ENCODE measurements around the gene SPARC.

Gene SPARC

DNA sequence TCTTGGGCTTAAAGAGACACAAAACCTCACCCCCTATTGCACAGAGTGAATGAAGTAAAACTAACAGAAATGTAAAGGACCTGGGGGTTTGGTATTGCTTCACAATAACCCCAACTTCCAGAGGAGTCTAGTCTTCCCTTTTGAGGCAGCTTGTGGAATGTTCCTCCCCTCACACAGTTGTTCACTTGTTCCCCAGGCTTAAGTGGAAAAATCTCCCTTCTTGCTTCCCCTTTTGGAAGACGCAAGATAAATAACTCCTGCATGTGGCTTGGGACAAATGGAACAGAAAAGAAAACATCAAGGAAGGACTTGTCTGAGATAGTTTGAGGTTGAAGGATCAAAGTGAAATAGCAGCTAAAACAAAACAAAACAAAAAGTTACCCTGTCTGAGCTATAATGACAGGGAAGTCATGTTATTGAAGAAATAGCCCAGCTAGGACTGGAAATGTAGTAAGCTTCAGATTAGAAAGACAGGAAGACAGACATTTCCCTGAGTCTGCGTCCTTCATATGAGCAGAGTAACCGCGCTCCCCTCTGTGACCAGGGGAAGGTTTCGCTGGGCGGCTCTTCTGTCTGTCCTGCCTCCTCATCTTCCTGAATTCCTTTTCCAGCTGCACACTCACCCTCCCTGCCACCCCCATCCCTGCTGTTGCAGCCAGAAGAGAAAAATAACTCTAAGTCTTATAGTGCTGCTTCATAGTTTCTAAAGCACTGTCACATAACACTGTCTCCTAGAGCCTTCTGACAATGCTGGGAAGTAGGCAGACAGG lies 8.8 kb downstream of the SPARC start:
- Histone ChIP-seq H3K9ac (ENCODE audit: low read length) (peak overlapping the region; percentile 99), H3K9me3 (ENCODE audit: control insufficient read depth, low read length) (no peaks in the 10 kb centered on the region), H3K4me1 (ENCODE audit: control insufficient read depth, insufficient read depth, low read length) (peaks cover 97% of the 10 kb centered on the region), H3K27me3 (replicated peaks; ENCODE audit: control insufficient read depth, insufficient read depth, low read length) (no peaks in the 10 kb centered on the region), H3K36me3 (ENCODE audit: control insufficient read depth, insufficient read depth, low read length, severe bottlenecking) (peaks cover 78% of the 10 kb centered on the region), H3K4me3 (ENCODE audit: low read length) (peak overlapping the region; percentile 90)
- DNase-seq (ENCODE audit: low read depth): peak; percentile 55

GRCh38 chr5:151676719-151677118 lies 10.0 kb downstream of the SPARC start:
- Histone ChIP-seq H3K4me1 (ENCODE audit: control insufficient read depth, insufficient read depth, low read length) (peaks cover 98% of the 10 kb centered on the region), H3K9ac (ENCODE audit: low read length) (peak overlapping the region; percentile 99), H3K4me3 (ENCODE audit: low read length) (peak overlapping the region; percentile 90), H3K27me3 (replicated peaks; ENCODE audit: control insufficient read depth, insufficient read depth, low read length) (no peaks in the 10 kb centered on the region), H3K36me3 (ENCODE audit: control insufficient read depth, insufficient read depth, low read length, severe bottlenecking) (peaks cover 85% of the 10 kb centered on the region), H3K9me3 (ENCODE audit: control insufficient read depth, low read length) (no peaks in the 10 kb centered on the region)
- DNase-seq (ENCODE audit: low read depth): no peak

DNA sequence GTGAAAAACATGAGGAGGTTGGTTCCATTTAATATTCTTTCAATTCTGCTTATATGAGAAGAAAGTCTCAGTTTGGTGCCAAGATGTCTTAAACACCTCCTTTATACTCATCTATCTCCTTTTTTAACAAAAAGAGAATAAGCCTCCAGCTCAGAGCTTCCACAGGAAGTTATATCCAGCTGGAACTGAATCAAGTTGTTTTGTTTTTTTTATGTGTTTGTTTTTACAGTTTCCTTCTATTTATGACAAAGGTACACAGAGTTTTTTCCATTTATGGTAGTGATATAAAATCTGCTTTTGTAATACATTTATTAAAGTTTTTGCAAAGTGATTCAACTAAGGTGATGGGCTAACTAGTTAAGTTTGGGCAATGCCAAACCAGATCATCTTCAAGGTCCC lies 10.4 kb downstream of the SPARC start:
- H3K4me1 ChIP-seq (ENCODE audit: control insufficient read depth, insufficient read depth, low read length): peaks cover 100% of the 10 kb centered on the region
- no peak for DNase-seq (ENCODE audit: low read depth)
- peaks cover 85% of the 10 kb centered on the region for H3K36me3 ChIP-seq (ENCODE audit: control insufficient read depth, insufficient read depth, low read length, severe bottlenecking)
- H3K4me3 ChIP-seq (ENCODE audit: low read length): peak overlapping the region; percentile 90
- no peaks in the 10 kb centered on the region for H3K9me3 ChIP-seq (ENCODE audit: control insufficient read depth, low read length)
- H3K27me3 ChIP-seq (replicated peaks; ENCODE audit: control insufficient read depth, insufficient read depth, low read length): no peaks in the 10 kb centered on the region
- H3K9ac ChIP-seq (ENCODE audit: low read length): peak overlapping the region; percentile 99

GRCh38 chr5:151675611-151676313 lies 11.0 kb downstream of the SPARC start:
- Histone ChIP-seq H3K36me3 (ENCODE audit: control insufficient read depth, insufficient read depth, low read length, severe bottlenecking) (peaks cover 85% of the 10 kb centered on the region), H3K4me3 (ENCODE audit: low read length) (peak overlapping the region; percentile 90)
- DNase-seq (ENCODE audit: low read depth): no peak

DNA sequence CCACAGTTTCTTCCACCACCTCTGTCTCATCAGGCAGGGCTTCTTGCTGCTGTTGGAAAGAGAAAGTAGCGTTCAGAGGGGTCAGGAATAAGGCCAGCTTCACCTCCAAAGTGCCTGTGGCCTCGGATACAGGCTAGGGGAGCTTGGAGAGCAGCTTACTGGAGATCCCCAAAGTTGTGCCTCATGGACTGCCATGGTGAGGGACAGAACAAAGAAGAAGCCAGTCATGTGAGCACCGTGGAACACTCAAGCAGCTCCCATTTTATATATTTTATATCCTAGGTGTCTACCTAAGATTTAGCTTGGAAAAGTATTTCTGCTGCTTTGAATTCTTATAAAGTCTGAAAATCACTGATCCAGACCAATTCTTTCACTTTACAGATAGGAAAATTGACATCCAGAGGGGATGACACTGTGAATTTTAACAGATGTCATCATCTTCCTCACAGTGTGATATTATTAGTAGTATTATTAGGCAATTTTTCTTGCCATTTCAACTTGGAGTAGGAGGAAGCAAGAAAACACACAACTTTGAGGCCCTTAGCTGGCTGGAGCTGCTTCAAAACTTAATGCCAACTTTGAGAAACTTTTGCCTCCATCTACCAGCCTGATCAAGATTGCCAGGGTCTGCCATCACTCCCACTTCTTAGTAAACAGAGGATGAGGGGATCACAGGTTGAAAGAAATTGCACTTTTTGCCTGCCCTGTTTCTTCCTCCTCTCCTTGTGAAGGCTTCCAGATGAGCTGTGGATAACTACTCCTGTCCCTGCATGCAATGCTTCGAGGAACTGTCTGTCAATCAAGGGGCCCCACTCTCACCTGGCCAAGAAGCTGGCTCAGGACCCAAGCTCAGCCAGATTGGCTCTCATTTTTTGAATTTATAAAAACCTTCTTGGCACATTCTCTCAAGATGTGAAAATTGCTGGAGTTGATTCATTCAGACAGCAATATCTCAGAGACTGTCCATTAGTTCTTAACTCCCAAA lies 11.8 kb downstream of the SPARC start:
- Histone ChIP-seq H3K9me3 (ENCODE audit: control insufficient read depth, low read length) (no peaks in the 10 kb centered on the region), H3K27me3 (replicated peaks; ENCODE audit: control insufficient read depth, insufficient read depth, low read length) (no peaks in the 10 kb centered on the region), H3K9ac (ENCODE audit: low read length) (peak overlapping the region; percentile 99), H3K4me1 (ENCODE audit: control insufficient read depth, insufficient read depth, low read length) (peaks cover 100% of the 10 kb centered on the region), H3K36me3 (ENCODE audit: control insufficient read depth, insufficient read depth, low read length, severe bottlenecking) (peaks cover 87% of the 10 kb centered on the region), H3K4me3 (ENCODE audit: low read length) (peak overlapping the region; percentile 3)
- no peak for DNase-seq (ENCODE audit: low read depth)

More at GRCh38 chr5:151675611-151676313, 11.0 kb downstream of the SPARC start:
- H3K4me1 ChIP-seq (ENCODE audit: control insufficient read depth, insufficient read depth, low read length): peaks cover 100% of the 10 kb centered on the region
- H3K9ac ChIP-seq (ENCODE audit: low read length): peak overlapping the region; percentile 99
- no peaks in the 10 kb centered on the region for H3K9me3 ChIP-seq (ENCODE audit: control insufficient read depth, low read length)
- no peaks in the 10 kb centered on the region for H3K27me3 ChIP-seq (replicated peaks; ENCODE audit: control insufficient read depth, insufficient read depth, low read length)

GRCh38 chr5:151673421-151673820 lies 13.3 kb downstream of the SPARC start:
- no peak overlapping the region for H3K4me3 ChIP-seq (ENCODE audit: low read length)
- no peaks in the 10 kb centered on the region for H3K27me3 ChIP-seq (replicated peaks; ENCODE audit: control insufficient read depth, insufficient read depth, low read length)
- peak overlapping the region; percentile 73 for H3K9ac ChIP-seq (ENCODE audit: low read length)
- no peaks in the 10 kb centered on the region for H3K9me3 ChIP-seq (ENCODE audit: control insufficient read depth, low read length)
- peaks cover 96% of the 10 kb centered on the region for H3K36me3 ChIP-seq (ENCODE audit: control insufficient read depth, insufficient read depth, low read length, severe bottlenecking)
- no peak for DNase-seq (ENCODE audit: low read depth)
- H3K4me1 ChIP-seq (ENCODE audit: control insufficient read depth, insufficient read depth, low read length): peaks cover 98% of the 10 kb centered on the region

- H3K9ac ChIP-seq (ENCODE audit: low read length): peak overlapping the region; percentile 73
- H3K4me1 ChIP-seq (ENCODE audit: control insufficient read depth, insufficient read depth, low read length): peaks cover 92% of the 10 kb centered on the region
- DNase-seq (ENCODE audit: low read depth): no peak
- H3K36me3 ChIP-seq (ENCODE audit: control insufficient read depth, insufficient read depth, low read length, severe bottlenecking): peaks cover 100% of the 10 kb centered on the region
- no peak overlapping the region for H3K4me3 ChIP-seq (ENCODE audit: low read length)
- no peaks in the 10 kb centered on the region for H3K27me3 ChIP-seq (replicated peaks; ENCODE audit: control insufficient read depth, insufficient read depth, low read length)
- H3K9me3 ChIP-seq (ENCODE audit: control insufficient read depth, low read length): no peaks in the 10 kb centered on the region
Observed at GRCh38 chr5:151672516-151672915, 14.2 kb downstream of the SPARC start.

GRCh38 chr5:151671950-151672349 lies 14.8 kb downstream of the SPARC start:
- peak overlapping the region; percentile 73 for H3K9ac ChIP-seq (ENCODE audit: low read length)
- no peaks in the 10 kb centered on the region for H3K27me3 ChIP-seq (replicated peaks; ENCODE audit: control insufficient read depth, insufficient read depth, low read length)
- no peaks in the 10 kb centered on the region for H3K9me3 ChIP-seq (ENCODE audit: control insufficient read depth, low read length)
- peaks cover 100% of the 10 kb centered on the region for H3K36me3 ChIP-seq (ENCODE audit: control insufficient read depth, insufficient read depth, low read length, severe bottlenecking)
- no peak for DNase-seq (ENCODE audit: low read depth)
- H3K4me3 ChIP-seq (ENCODE audit: low read length): peak overlapping the region; percentile 20
- peaks cover 91% of the 10 kb centered on the region for H3K4me1 ChIP-seq (ENCODE audit: control insufficient read depth, insufficient read depth, low read length)

DNA sequence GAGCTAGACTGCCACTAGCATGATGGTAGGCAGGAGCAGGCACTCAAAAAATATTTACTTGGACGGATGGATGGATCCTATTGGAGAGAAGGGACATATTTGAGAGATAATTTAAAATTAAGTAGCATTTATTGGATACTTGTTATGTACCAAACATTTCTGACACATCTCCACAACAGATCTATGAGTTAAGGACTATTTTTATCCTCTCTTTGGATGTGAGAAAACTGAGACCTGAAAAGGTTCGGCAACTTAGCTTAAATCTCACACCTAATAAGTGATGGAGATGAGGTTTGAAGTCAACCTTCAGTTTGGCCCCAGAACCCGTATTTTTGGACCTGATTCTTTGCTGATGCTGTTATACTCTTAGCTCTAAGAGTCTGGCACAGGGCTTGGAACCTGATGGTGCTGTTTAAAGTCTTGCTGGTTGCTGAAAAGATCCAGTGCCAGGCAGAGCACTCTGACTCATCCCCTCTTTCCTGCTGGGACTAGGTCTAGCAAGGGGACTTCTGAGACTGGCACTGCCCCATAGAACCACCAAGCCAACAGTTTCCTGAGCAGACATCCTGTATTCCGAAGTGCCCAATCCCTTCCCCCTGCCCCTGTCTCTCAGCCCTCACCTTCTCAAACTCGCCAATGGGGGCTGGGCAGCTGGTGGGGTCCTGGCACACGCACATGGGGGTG lies 15.6 kb downstream of the SPARC start:
- H3K4me1 ChIP-seq (ENCODE audit: control insufficient read depth, insufficient read depth, low read length): peaks cover 90% of the 10 kb centered on the region
- no peaks in the 10 kb centered on the region for H3K9me3 ChIP-seq (ENCODE audit: control insufficient read depth, low read length)
- H3K27me3 ChIP-seq (replicated peaks; ENCODE audit: control insufficient read depth, insufficient read depth, low read length): no peaks in the 10 kb centered on the region
- H3K4me3 ChIP-seq (ENCODE audit: low read length): peak overlapping the region; percentile 20
- peaks cover 100% of the 10 kb centered on the region for H3K36me3 ChIP-seq (ENCODE audit: control insufficient read depth, insufficient read depth, low read length, severe bottlenecking)
- H3K9ac ChIP-seq (ENCODE audit: low read length): peak overlapping the region; percentile 73
- no peak for DNase-seq (ENCODE audit: low read depth)

GRCh38 chr5:151670083-151670686 lies 16.5 kb downstream of the SPARC start:
- peak overlapping the region; percentile 7 for H3K4me3 ChIP-seq (ENCODE audit: low read length)

More at GRCh38 chr5:151670083-151670686, 16.5 kb downstream of the SPARC start:
- Histone ChIP-seq H3K9ac (ENCODE audit: low read length) (peak overlapping the region; percentile 73), H3K4me1 (ENCODE audit: control insufficient read depth, insufficient read depth, low read length) (peaks cover 90% of the 10 kb centered on the region), H3K9me3 (ENCODE audit: control insufficient read depth, low read length) (no peaks in the 10 kb centered on the region), H3K36me3 (ENCODE audit: control insufficient read depth, insufficient read depth, low read length, severe bottlenecking) (peaks cover 100% of the 10 kb centered on the region), H3K27me3 (replicated peaks; ENCODE audit: control insufficient read depth, insufficient read depth, low read length) (no peaks in the 10 kb centered on the region)
- DNase-seq (ENCODE audit: low read depth): no peak

Measured in adipocyte (in vitro differentiated cells).